Endodermal cell (in vitro differentiated cells): ENCODE measurements around the gene HADHB. TPM values are rescaled to one million over a fixed set of nuclear protein-coding genes. Genes with fewer than 3 reads are reported as not detected.
"Not testable (repeated sequence)": the region's sequence is repeated elsewhere in the genome, so short reads cannot be mapped to it uniquely, and the experiment has no call there.

ENCODE experiments used
- DNase-seq: peaks from one replicate; pipeline ENCODE4 v3.0.0-alpha.2; 2017
- H3K27ac ChIP-seq: 2 replicates; pipeline ENCODE4 v1.5.1; 2013; ENCODE audit warnings: mild to moderate bottlenecking, low read depth, low read length, moderate library complexity
- H3K27me3 ChIP-seq: 2 replicates; pipeline ENCODE4 v1.6.1; 2013; ENCODE audit warnings: mild to moderate bottlenecking, low read length, moderate library complexity; ENCODE audit not compliant: insufficient read depth, control insufficient read depth, poor library complexity, severe bottlenecking
- H3K36me3 ChIP-seq: 2 replicates; pipeline ENCODE4 v1.7.0; 2013; ENCODE audit warnings: mild to moderate bottlenecking, low read length, moderate library complexity; ENCODE audit not compliant: control insufficient read depth, insufficient read depth
- H3K4me1 ChIP-seq: one replicate; pipeline ENCODE4 v1.7.0; 2013; ENCODE audit warnings: low read length; ENCODE audit not compliant: control insufficient read depth, insufficient read depth
- H3K4me3 ChIP-seq: 2 replicates; pipeline ENCODE4 v1.5.1; 2013; ENCODE audit warnings: mild to moderate bottlenecking, low read length, moderate library complexity
- H3K9ac ChIP-seq: 2 replicates; pipeline ENCODE4 v1.6.1; 2013; ENCODE audit warnings: mild to moderate bottlenecking, low read length, moderate library complexity; ENCODE audit not compliant: poor library complexity, severe bottlenecking; ENCODE audit errors: extremely low read depth
- H3K9me3 ChIP-seq: 2 replicates; pipeline ENCODE4 v1.6.1; 2013; ENCODE audit warnings: mild to moderate bottlenecking, low read length, moderate library complexity; ENCODE audit not compliant: control insufficient read depth
- H3K27ac Mint-ChIP-seq: 2 replicates; pipeline ENCODE4 v1.8.0; 2020; ENCODE audit warnings: mixed read lengths
- H3K27me3 Mint-ChIP-seq: 2 replicates; pipeline ENCODE4 v1.8.0; 2021; ENCODE audit warnings: mild to moderate bottlenecking, mixed read lengths; ENCODE audit not compliant: insufficient read depth
- H3K36me3 Mint-ChIP-seq: 2 replicates; pipeline ENCODE4 v1.8.0; 2020; ENCODE audit warnings: low read depth, mixed read lengths
- H3K4me1 Mint-ChIP-seq: 2 replicates; pipeline ENCODE4 v1.8.0; 2020; ENCODE audit warnings: mixed read lengths
- H3K4me3 Mint-ChIP-seq: 2 replicates; pipeline ENCODE4 v1.8.0; 2020; ENCODE audit warnings: mild to moderate bottlenecking, moderate library complexity, mixed read lengths
- H3K9me3 Mint-ChIP-seq: 2 replicates; pipeline ENCODE4 v1.8.0; 2020; ENCODE audit warnings: mild to moderate bottlenecking, mixed read lengths
- CTCF ChIP-seq: fragments of 200-600 bp; sonication (generic); conservative IDR thresholded peaks from 2 replicates; pipeline ENCODE4 v1.5.0; 2021; ENCODE audit warnings: antibody characterized with exemption, mild to moderate bottlenecking
- whole genome bisulfite sequencing, 2 experiments: methylation state at CpG; one replicate each; pipeline versions ENCODE4 v1.1.5 to v1.1.7; 2013; ENCODE audit warnings: missing lambda C conversion rate in 2 of 2, mixed read lengths in 1 of 2; ENCODE audit not compliant: insufficient coverage in 1 of 2, insufficient read length in 1 of 2; 5-methylcytosine and 5-hydroxymethylcytosine counted together
- total RNA-seq, 2 donors: library from RNA; stranded (reverse); fragmentation: NEBNext Ultra II Directional in 1 of 2; extraction: Animal tissue kit (Norgen Biotek cat#: 25700) in 1 of 2; gene quantifications; 2 replicates in 1 of 2; 3 replicates in 1 of 2; pipeline ENCODE4 v1.2.1, GENCODE V29; 2021

HADHB gene
- total RNA-seq, 2 donors from 2014 or later = 37.8 to 41.0 TPM

GRCh38 chr2:26327291-26328272, 82.8 kb downstream of the HADHB start:
- no peaks in the 10 kb centered on the region for H3K4me1 ChIP-seq
- H3K4me3 Mint-ChIP-seq = no peak overlapping the region
- H3K4me3 ChIP-seq = no peak overlapping the region
- H3K27ac Mint-ChIP-seq = no peak overlapping the region
- no peaks in the 10 kb centered on the region for H3K27me3 Mint-ChIP-seq
- no peaks in the 10 kb centered on the region for H3K36me3 ChIP-seq
- no peak for DNase-seq
- H3K9me3 Mint-ChIP-seq = no peaks in the 10 kb centered on the region
- no peaks in the 10 kb centered on the region for H3K9me3 ChIP-seq
- H3K27me3 ChIP-seq = no peaks in the 10 kb centered on the region
- TF ChIP-seq CTCF = no peak
- 76 to 82% methylated on average over 3 to 4 of the region's 5 CpGs for WGBS, 2 experiments
- no peaks in the 10 kb centered on the region for H3K36me3 Mint-ChIP-seq
- no peak overlapping the region for H3K27ac ChIP-seq
- peaks cover 4% of the 10 kb centered on the region for H3K4me1 Mint-ChIP-seq
- no peak overlapping the region for H3K9ac ChIP-seq

- not testable (repeated sequence) for H3K4me1 Mint-ChIP-seq, H3K27ac Mint-ChIP-seq, H3K36me3 Mint-ChIP-seq, H3K4me3 ChIP-seq, H3K27me3 ChIP-seq, DNase-seq, H3K27me3 Mint-ChIP-seq, H3K9ac ChIP-seq, H3K9me3 Mint-ChIP-seq, H3K9me3 ChIP-seq, H3K4me3 Mint-ChIP-seq, H3K4me1 ChIP-seq, H3K27ac ChIP-seq, H3K36me3 ChIP-seq
- 88 to 96% methylated on average over 3 to 4 of the region's 4 CpGs for WGBS, 2 experiments
Measured at GRCh38 chr2:26329083-26329482, 84.3 kb downstream of the HADHB start.

- WGBS, 2 experiments = 19 to 20% methylated on average over 5 to 7 of the region's 7 CpGs
- H3K27ac Mint-ChIP-seq = no peak overlapping the region
- Histone ChIP-seq H3K4me1 (no peaks in the 10 kb centered on the region), H3K9ac (no peak overlapping the region), H3K9me3 (no peaks in the 10 kb centered on the region), H3K27ac (no peak overlapping the region), H3K36me3 (no peaks in the 10 kb centered on the region), H3K27me3 (no peaks in the 10 kb centered on the region), H3K4me3 (no peak overlapping the region)
- peak; percentile 94 for TF ChIP-seq CTCF
- peak; percentile 95 for DNase-seq
- no peaks in the 10 kb centered on the region for H3K27me3 Mint-ChIP-seq
- peaks cover 4% of the 10 kb centered on the region for H3K4me1 Mint-ChIP-seq
- H3K36me3 Mint-ChIP-seq = no peaks in the 10 kb centered on the region
- H3K4me3 Mint-ChIP-seq = no peak overlapping the region
- H3K9me3 Mint-ChIP-seq = no peaks in the 10 kb centered on the region
Measured at GRCh38 chr2:26330114-26330549, 85.4 kb downstream of the HADHB start.
